ENCODE results near the gene NME3.

NME3 gene

DNA sequence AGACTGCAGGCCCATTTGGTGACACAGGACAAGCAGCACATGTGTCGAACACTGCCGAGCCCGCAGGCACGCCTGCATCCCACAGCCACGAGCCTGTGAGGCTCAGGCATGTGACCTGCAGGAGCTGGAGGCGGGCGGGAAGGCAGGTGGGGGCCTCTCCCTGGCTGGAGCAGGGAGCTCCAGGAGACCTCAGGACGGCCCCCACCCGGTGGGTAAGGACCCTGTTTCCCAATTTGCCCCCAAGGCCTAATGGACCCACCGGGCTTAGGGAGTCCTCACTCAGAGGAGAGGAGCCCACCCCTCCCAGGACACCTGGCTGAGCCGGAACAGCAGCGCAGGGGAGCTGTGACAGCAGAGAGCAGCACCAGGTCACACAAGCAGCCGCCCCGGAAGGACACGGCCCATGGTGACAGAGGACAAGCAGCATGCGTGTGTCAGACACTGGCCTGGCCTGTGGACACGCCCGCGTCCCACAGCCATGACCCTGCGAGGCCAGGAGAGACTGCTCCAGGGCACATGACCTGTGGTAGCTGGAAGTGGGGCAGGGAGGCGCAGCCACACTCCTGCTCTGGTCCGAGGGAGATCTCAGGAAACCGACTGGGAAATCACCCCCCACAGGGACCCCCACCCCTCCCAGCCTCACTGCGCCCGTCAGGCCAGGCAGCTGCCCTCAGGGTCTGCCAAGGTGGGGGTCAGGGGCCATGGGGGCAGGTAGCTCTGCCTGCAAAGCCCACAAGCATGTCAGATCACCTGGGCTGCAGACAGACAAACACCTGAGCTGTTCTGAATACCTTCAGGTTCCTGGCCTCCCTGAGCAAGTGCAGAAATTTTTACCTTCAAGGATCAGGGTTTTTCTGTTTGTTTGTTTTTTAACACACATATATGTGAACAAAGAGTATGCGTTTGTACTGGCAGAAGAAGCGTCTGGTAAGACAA is 8.7 kb upstream of the NME3 start:
- no peak for DNase-seq

DNA sequence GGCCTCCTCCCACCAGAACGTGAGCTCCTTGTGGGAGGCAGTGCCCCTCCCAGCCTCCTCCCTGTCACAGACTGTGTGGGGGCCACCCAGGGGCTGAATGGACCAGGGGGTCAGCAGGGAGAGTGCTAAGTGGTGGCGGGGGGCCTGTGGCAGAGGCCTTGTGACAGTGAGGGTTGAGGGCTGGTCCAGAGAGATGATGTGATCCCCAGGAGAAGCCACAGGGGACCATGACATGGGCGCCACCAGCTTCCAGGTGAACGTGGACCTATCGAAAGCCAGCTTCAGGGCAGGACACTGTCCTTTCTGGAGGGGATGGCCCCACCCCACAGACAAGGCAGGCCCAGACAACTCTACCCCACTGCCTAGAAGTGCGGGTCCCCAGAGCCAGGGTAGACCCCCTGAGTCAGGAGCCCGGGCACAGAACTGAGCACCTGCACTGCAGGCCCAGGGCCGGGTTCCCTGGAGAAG is 7.9 kb upstream of the NME3 start:
- no peak for DNase-seq

GRCh38 chr16:1778200-1779179 is 7.1 kb upstream of the NME3 start:
- DNase-seq = no peak

- DNase-seq = no peak
These were observed 6.2 kb upstream of the NME3 start for GRCh38 chr16:1777375-1778199.

GRCh38 chr16:1776991-1777374 is 5.6 kb upstream of the NME3 start:
- no peak for DNase-seq

GRCh38 chr16:1776672-1776955 is 5.3 kb upstream of the NME3 start:
- DNase-seq = no peak

DNA sequence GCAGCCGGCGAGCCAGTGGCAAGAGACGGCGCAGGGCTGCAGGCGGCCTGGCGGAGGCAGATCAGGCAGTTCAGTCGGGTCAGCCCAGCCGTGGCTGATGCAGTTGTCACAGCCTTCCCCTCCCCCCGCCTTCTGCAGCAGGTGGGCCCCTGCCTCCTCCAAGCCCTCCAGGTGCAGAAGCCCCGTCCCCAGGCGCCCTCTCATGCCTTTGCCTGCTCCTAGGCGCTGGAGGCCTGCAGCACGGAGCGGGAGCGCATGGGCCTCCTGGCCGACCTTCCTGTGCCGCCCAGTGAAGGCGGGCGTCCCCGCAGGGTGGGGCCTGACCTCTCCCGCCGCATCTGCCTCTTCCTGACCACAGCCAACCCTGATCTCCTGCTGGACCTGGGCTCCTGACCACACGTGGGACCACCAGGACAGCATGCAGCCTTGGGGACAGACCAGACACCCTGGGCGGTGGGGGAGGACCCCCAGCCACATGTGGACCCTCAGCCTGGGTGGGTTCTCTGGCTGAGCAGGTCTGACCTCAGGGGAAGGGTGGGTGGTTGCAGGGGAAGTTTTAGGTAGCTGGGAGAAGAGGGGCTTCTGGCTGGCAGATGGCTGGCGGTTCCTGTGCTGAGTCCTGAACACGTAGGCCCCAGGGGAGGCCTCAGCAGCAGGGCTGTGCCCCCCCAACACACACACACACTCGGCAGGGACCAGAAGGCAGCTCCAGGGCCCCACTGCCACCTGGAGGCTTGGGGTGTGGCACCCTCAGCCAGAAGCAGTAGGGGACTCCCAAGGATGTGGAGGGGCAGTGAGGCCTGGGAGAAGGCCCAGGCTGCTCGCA is 4.7 kb upstream of the NME3 start:
- no peak for DNase-seq

DNA sequence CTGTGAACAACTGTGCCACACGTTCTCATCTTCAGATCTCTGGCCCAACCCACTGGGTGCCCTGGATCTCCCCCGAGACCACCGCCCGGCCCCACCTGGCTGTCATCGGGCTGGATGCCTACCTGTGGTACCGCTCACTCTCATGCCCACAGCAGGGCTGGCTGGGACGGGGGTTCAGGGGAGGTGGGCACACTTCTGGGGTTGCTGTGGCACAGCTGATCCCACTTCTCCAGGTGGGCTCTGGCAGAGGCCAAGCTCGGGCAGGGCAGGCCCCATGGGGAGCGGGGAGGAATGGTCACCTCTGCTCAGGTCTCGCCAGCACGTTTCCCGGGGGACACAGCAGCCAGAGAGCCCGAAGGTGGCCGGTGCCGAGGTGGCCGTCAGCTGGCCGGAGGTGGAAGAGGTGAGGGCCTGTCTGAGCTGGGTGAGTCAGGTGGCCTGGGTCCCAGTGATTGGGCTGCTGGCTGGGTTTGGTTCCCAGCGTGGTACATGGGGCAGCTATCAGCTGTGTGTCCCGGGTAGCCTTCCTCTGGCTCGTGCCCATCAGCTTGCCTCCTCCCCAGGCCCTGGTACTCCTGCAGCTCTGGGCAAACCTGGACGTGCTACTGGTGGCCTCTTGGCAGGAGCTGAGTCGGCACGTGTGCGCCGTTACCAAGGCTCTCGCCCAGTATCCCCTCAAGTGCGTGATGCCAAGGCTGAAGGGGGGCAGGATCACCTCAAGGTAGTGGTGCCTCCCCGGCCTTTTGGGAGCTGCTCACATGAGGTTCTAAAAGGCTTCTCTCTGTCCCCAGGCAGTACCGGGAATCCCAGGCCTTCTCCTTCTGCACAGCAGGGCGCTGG is 3.9 kb upstream of the NME3 start:
- no peak for DNase-seq

DNA sequence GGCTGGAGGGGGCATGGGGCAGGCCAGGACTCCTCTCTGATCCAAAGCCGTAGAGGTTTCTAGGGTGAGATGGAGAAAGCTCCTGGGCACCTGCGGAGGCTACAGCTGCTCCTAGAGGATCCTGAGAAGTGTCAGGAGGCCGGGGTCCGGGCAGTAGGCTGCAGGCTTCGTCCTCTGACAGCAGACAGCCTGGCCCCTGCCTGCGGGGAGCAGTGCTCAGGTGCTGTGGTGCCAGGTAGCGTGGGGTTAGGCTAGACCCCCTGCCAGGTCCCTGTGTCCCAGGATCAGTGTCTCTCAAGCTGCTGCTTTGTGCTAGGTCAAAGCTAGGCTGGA is 3.1 kb upstream of the NME3 start:
- DNase-seq = no peak

DNA sequence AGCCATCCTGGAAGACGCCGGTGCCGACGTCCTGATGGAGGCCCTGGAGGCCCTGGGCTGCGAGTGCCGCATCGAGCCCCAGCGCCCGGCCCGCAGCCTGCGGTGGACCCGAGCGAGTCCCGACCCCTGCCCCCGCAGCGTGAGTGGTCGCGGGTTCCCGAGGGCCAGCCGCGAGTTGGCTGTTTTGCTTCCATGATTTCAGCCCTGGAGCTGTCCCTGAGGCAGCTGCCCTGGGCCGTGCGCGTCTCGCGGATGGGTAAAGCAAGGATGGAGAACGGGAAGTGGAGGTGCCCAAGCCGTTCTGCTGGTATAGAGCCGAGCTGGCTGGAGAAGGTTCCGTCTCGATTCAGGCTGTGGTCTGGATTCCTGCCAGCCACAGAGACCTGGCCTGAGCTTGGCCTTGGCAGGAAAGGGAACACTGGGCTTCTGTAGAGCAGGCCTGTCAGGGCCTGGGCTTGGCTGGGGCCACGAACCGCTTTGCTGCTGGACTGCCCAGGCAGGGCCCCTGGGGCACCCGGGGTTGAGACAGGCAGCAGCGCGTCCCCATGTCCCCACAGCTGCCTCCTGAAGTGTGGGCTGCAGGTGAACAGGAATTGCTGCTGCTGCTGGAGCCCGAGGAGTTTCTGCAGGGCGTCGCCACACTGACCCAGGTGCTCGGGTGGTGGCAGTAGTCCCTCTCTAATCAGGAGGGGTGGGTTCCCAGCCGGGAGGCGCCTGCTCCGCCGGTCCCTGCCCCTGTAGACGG is 2.5 kb upstream of the NME3 start:
- DNase-seq = no peak

- peak; percentile 68 for DNase-seq
These were observed 1.8 kb upstream of the NME3 start, which contains the start of gene MRPS34 for GRCh38 chr16:1772908-1773702. MRPS34 (minus strand) TSS chr16:1773134; CDS start chr16:1773119, 15 bp downstream.

- peak; percentile 30 for DNase-seq
These were observed 1.1 kb upstream of the NME3 start, which contains the start of gene EME2 for GRCh38 chr16:1772362-1772907. EME2 (plus strand) TSS chr16:1772810; CDS start chr16:1773228, 418 bp downstream.

DNA sequence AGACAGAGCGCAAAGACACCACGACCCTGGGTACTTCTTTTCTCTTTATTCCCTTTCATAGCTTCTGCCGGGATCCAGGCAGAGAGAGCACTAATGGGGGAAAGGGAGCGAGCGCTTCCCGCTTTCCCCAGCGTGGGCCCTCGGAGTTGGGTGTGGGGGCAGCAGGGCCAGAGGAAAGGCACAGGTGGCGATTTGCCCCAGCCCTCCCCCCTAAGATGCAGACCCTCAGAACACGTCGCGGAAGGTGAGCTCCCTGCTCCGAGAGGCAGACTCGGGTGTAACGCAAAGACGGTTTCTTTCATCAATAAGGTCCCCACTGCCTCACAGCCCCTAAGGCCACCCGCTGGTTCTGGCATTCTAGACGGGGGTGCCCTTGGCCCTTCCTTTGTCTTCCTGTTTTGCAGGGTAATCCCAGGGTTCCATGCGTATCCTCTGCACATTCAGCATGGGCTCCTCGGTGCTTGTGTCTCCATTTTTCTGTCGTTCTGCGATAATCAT is 570 bp upstream of the NME3 start:
- no peak for DNase-seq

GRCh38 chr16:1770328-1771187 is 785 bp downstream of the NME3 start:
- peak; percentile 30 for DNase-seq

GRCh38 chr16:1769402-1770300 is 1.7 kb downstream of the NME3 start:
- DNase-seq = no peak

DNA sequence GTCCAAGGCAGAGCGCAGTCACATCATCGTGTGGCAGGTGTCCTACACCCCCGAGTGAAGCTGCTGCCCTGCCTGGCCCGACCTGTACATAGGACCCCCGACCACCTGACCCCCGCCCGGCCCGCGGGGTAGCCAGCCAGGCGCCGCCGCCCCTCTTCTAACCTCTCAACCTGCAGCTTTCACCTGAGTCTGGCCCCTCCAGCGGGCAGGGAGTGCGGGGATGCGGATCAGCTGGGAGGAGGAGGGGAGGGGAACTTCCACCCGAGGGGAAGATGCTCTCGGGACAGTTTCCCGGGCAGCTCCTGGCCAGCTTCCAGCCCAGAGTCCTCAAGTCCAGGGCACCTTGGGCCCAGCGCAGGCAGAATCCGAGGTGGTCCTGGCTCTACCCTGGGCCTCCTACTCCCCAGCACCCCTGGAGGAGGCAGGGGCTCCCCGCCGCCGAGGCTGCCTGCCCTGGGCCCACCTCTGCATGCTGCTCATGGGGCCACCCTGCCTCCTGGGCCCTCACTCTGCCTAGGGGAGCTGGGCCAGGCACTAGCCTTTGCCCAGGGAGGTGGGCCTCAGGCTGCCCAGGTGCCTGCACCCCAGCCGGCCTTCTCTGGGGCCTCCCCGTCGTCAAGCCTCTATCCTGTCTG is 2.5 kb downstream of the NME3 start:
- no peak for DNase-seq

Measured in activated T-cell treated with anti-CD3 and anti-CD28 coated beads for 4 hours (primary cell).